OCI-LY7 (cell line): Measurements from ENCODE around the gene PTPRT.

Experiments
- CTCF ChIP-seq: fragments of 200-600 bp; sonication (generic); conservative IDR thresholded peaks from 2 replicates; pipeline ENCODE4 v1.5.1; 2014; ENCODE audit warnings: mild to moderate bottlenecking, antibody characterized with exemption, low read length, moderate library complexity, mixed read lengths
- EZH2phosphoT487 ChIP-seq: fragments of 200-600 bp; sonication (generic); IDR thresholded peaks from 2 replicates; pipeline ENCODE4 v1.6.1; 2018; ENCODE audit warnings: low read depth, borderline replicate concordance, mild to moderate bottlenecking, mixed run types, antibody characterized with exemption, low read length, moderate library complexity, mixed read lengths

DNA sequence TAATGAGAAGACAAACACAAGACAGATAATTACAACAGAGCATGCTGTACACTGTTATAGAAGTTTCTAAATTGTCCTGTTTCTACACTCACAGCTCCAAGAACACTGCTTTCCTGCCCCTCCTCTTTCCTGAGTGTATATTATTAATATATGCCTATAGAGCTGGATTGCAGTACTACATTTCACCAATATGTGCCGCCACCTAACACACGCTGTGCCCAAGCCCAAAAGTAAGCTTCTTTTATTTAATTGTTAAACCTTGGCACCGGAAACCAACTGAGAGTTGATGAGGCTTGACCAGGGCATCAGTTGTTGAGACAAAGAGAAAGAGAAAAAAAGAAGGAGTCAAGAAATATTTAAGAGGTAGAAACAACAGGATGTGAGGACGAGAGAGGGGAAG is 16.0 kb upstream of the PTPRT start:
- peak; percentile 59 for TF ChIP-seq CTCF
- no peak for TF ChIP-seq EZH2phosphoT487
